ENCODE results near the gene MAGEC1. TPM values are rescaled to one million over a fixed set of nuclear protein-coding genes. Genes with fewer than 3 reads are reported as not detected.
"Not testable (repeated sequence)": the region's sequence is repeated elsewhere in the genome, so short reads cannot be mapped to it uniquely, and the experiment has no call there.

The MAGEC1 gene
- polyA plus RNA-seq, 1 donor (not counting 4 experiments of a cell fraction or from before 2014, with no cell fraction given) = not detected

GRCh38 chrX:141879616-141880015, 24.1 kb upstream of the MAGEC1 start:
- H3K9me3 ChIP-seq (ENCODE audit: control insufficient read depth, low read depth, low read length) = no peaks in the 10 kb centered on the region
- H3K27me3 ChIP-seq (ENCODE audit: control insufficient read depth, extremely low read depth, insufficient read depth, low read length) = no peaks in the 10 kb centered on the region
- H3K4me1 ChIP-seq (ENCODE audit: control insufficient read depth, extremely low read depth, insufficient read depth, low read length) = no peaks in the 10 kb centered on the region
- no peaks in the 10 kb centered on the region for H3K79me2 ChIP-seq (ENCODE audit: control insufficient read depth, insufficient read depth, low read length)
- H2AFZ ChIP-seq (ENCODE audit: control insufficient read depth, low read length) = no peak overlapping the region
- H3K4me2 ChIP-seq (ENCODE audit: control insufficient read depth, extremely low read depth, insufficient read depth, low read depth, low read length) = no peak overlapping the region
- DNase-seq (ENCODE audit: low read depth, low spot score) = no peak
- no peak overlapping the region for H3K4me3 ChIP-seq (ENCODE audit: control insufficient read depth in 2 of 3, extremely low read depth in 1 of 3, insufficient read depth in 2 of 3, low read depth in 1 of 3, low read length in 3 of 3)
- no peak overlapping the region for H3K9ac ChIP-seq (ENCODE audit: control insufficient read depth, extremely low read depth, insufficient read depth, low read length)
- dilution Hi-C loops (cut with MboI; ENCODE audit: extremely low pct_ligation_motif_present, low sequenced_read_pairs) = no loop called here
- no peaks in the 10 kb centered on the region for H3K9me1 ChIP-seq (ENCODE audit: control insufficient read depth, extremely low read depth, insufficient read depth, low read length)
- TF ChIP-seq CTCF (optimal IDR thresholded peaks at IDR 0.05 in 1 of 3, IDR thresholded peaks at IDR 0.05 in 1 of 3, conservative IDR thresholded peaks at IDR 0.05 in 1 of 3; ENCODE audit: extremely low read depth in 1 of 3, insufficient read depth in 2 of 3, low read length in 3 of 3) (no peak), EZH2 (IDR thresholded peaks at IDR 0.05; ENCODE audit: low read length) (no peak)
- FAIRE-seq = no peak
- H4K20me1 ChIP-seq (ENCODE audit: control insufficient read depth, extremely low read depth, insufficient read depth, low read length) = no peaks in the 10 kb centered on the region
- no peak overlapping the region for H3K27ac ChIP-seq (ENCODE audit: control insufficient read depth, insufficient read depth, low read length)
- no peaks in the 10 kb centered on the region for H3K36me3 ChIP-seq (ENCODE audit: control insufficient read depth in 2 of 2, extremely low read depth in 1 of 2, insufficient read depth in 2 of 2, low read length in 2 of 2)

- H3K9ac ChIP-seq (ENCODE audit: control insufficient read depth, extremely low read depth, insufficient read depth, low read length); H3K79me2 ChIP-seq (ENCODE audit: control insufficient read depth, insufficient read depth, low read length); H3K4me2 ChIP-seq (ENCODE audit: control insufficient read depth, extremely low read depth, insufficient read depth, low read depth, low read length); H3K4me3 ChIP-seq (ENCODE audit: control insufficient read depth in 2 of 3, extremely low read depth in 1 of 3, insufficient read depth in 2 of 3, low read depth in 1 of 3, low read length in 3 of 3); FAIRE-seq; DNase-seq (ENCODE audit: low read depth, low spot score); H3K27me3 ChIP-seq (ENCODE audit: control insufficient read depth, extremely low read depth, insufficient read depth, low read length); H3K9me3 ChIP-seq (ENCODE audit: control insufficient read depth, low read depth, low read length); H2AFZ ChIP-seq (ENCODE audit: control insufficient read depth, low read length); H3K36me3 ChIP-seq (ENCODE audit: control insufficient read depth in 2 of 2, extremely low read depth in 1 of 2, insufficient read depth in 2 of 2, low read length in 2 of 2); H3K4me1 ChIP-seq (ENCODE audit: control insufficient read depth, extremely low read depth, insufficient read depth, low read length); dilution Hi-C loops (cut with MboI; ENCODE audit: extremely low pct_ligation_motif_present, low sequenced_read_pairs); H3K27ac ChIP-seq (ENCODE audit: control insufficient read depth, insufficient read depth, low read length); H4K20me1 ChIP-seq (ENCODE audit: control insufficient read depth, extremely low read depth, insufficient read depth, low read length); H3K9me1 ChIP-seq (ENCODE audit: control insufficient read depth, extremely low read depth, insufficient read depth, low read length): not testable (repeated sequence)
Observed at GRCh38 chrX:141888811-141889210, 14.9 kb upstream of the MAGEC1 start.

GRCh38 chrX:141894733-141895132, 9.0 kb upstream of the MAGEC1 start:
- Histone ChIP-seq H3K36me3 (ENCODE audit: control insufficient read depth in 2 of 2, extremely low read depth in 1 of 2, insufficient read depth in 2 of 2, low read length in 2 of 2) (no peaks in the 10 kb centered on the region), H3K27ac (ENCODE audit: control insufficient read depth, insufficient read depth, low read length) (no peak overlapping the region), H3K9ac (ENCODE audit: control insufficient read depth, extremely low read depth, insufficient read depth, low read length) (no peak overlapping the region), H4K20me1 (ENCODE audit: control insufficient read depth, extremely low read depth, insufficient read depth, low read length) (no peaks in the 10 kb centered on the region), H3K4me3 (ENCODE audit: control insufficient read depth in 2 of 3, extremely low read depth in 1 of 3, insufficient read depth in 2 of 3, low read depth in 1 of 3, low read length in 3 of 3) (no peak overlapping the region), H3K79me2 (ENCODE audit: control insufficient read depth, insufficient read depth, low read length) (no peaks in the 10 kb centered on the region), H2AFZ (ENCODE audit: control insufficient read depth, low read length) (no peak overlapping the region), H3K4me1 (ENCODE audit: control insufficient read depth, extremely low read depth, insufficient read depth, low read length) (no peaks in the 10 kb centered on the region), H3K27me3 (ENCODE audit: control insufficient read depth, extremely low read depth, insufficient read depth, low read length) (no peaks in the 10 kb centered on the region), H3K9me3 (ENCODE audit: control insufficient read depth, low read depth, low read length) (no peaks in the 10 kb centered on the region), H3K4me2 (ENCODE audit: control insufficient read depth, extremely low read depth, insufficient read depth, low read depth, low read length) (no peak overlapping the region), H3K9me1 (ENCODE audit: control insufficient read depth, extremely low read depth, insufficient read depth, low read length) (no peaks in the 10 kb centered on the region)
- no peak for TF ChIP-seq EZH2 (IDR thresholded peaks at IDR 0.05; ENCODE audit: low read length)
- no peak for TF ChIP-seq CTCF (optimal IDR thresholded peaks at IDR 0.05 in 1 of 3, IDR thresholded peaks at IDR 0.05 in 1 of 3, conservative IDR thresholded peaks at IDR 0.05 in 1 of 3; ENCODE audit: extremely low read depth in 1 of 3, insufficient read depth in 2 of 3, low read length in 3 of 3)
- no peak for FAIRE-seq
- no peak for DNase-seq (ENCODE audit: low read depth, low spot score)
- dilution Hi-C loops (cut with MboI; ENCODE audit: extremely low pct_ligation_motif_present, low sequenced_read_pairs) = no loop called here
